Activated CD4-positive, CD25-positive, alpha-beta regulatory T cell treated with anti-CD3 and anti-CD28 coated beads, Interleukin-2, amount 50 U/mL, for 16 hours (primary cell): Measurements from ENCODE around the gene ZSCAN5A.
"Not testable (repeated sequence)": the region's sequence is repeated elsewhere in the genome, so short reads cannot be mapped to it uniquely, and the experiment has no call there.

Source experiments
- DNase-seq: peaks from one replicate; pipeline ENCODE4 v3.0.0-alpha.2; 2020; ENCODE audit warnings: low read depth, low spot score

Gene ZSCAN5A

GRCh38 chr19:56314381-56315076 is at the start of gene ZSCAN5A:
Gene ZSCAN5A, minus strand, starts transcription at chr19:56314839. Its CDS starts 89,793 bp downstream, at chr19:56225046.
- peak; percentile 94 for DNase-seq

- no peak for DNase-seq
Measured at GRCh38 chr19:56360841-56361240, 46.2 kb upstream of the ZSCAN5A start.

GRCh38 chr19:56356944-56357343 is 42.3 kb upstream of the ZSCAN5A start:
- DNase-seq: no peak

- no peak for DNase-seq
Measured at GRCh38 chr19:56355517-56355916, 40.9 kb upstream of the ZSCAN5A start.

- no peak for DNase-seq
Measured at GRCh38 chr19:56351208-56351607, 36.6 kb upstream of the ZSCAN5A start.

GRCh38 chr19:56350416-56351045 is 35.9 kb upstream of the ZSCAN5A start:
- peak; percentile 17 for DNase-seq

- no peak for DNase-seq
Measured at GRCh38 chr19:56348289-56348877, 33.7 kb upstream of the ZSCAN5A start.

- DNase-seq: no peak
Measured at GRCh38 chr19:56347163-56347778, 32.6 kb upstream of the ZSCAN5A start.

GRCh38 chr19:56341948-56342347 is 27.3 kb upstream of the ZSCAN5A start:
- DNase-seq: no peak

GRCh38 chr19:56339031-56339430 is 24.4 kb upstream of the ZSCAN5A start:
- DNase-seq: not testable (repeated sequence)

- not testable (repeated sequence) for DNase-seq
Measured at GRCh38 chr19:56337077-56337476, 22.4 kb upstream of the ZSCAN5A start.

GRCh38 chr19:56335371-56335770 is 20.7 kb upstream of the ZSCAN5A start:
- DNase-seq: not testable (repeated sequence)

- no peak for DNase-seq
Measured at GRCh38 chr19:56333506-56333905, 18.9 kb upstream of the ZSCAN5A start.

- no peak for DNase-seq
Measured at GRCh38 chr19:56332695-56333094, 18.1 kb upstream of the ZSCAN5A start.

GRCh38 chr19:56324436-56324835 is 9.8 kb upstream of the ZSCAN5A start:
- DNase-seq: no peak

- no peak for DNase-seq
Measured at GRCh38 chr19:56321989-56322440, 7.4 kb upstream of the ZSCAN5A start.

GRCh38 chr19:56321254-56321988 is 6.8 kb upstream of the ZSCAN5A start:
- no peak for DNase-seq

- no peak for DNase-seq
Measured at GRCh38 chr19:56319991-56320390, 5.4 kb upstream of the ZSCAN5A start.

GRCh38 chr19:56317749-56318148 is 3.1 kb upstream of the ZSCAN5A start:
- DNase-seq: no peak

GRCh38 chr19:56316728-56317127 is 2.1 kb upstream of the ZSCAN5A start:
- DNase-seq: no peak

GRCh38 chr19:56315077-56315828 is 614 bp upstream of the ZSCAN5A start:
- peak; percentile 85 for DNase-seq
